ENCODE data around the gene SLK. TPM values are rescaled to one million over a fixed set of nuclear protein-coding genes. Genes with fewer than 3 reads are reported as not detected.
A peak's percentile ranks its signal among the peaks of the same experiment; 100 is the strongest.

The SLK gene
- total and polyA plus RNA-seq, 2 of the 13 experiments (the other 11 are each of a cell fraction or from before 2014, with no cell fraction given), result 3.4 to 22.8 TPM

GRCh38 chr10:103918053-103918846 is 48.7 kb upstream of the SLK start, which contains the start of gene STN1 (continued):
- TF ChIP-seq ZNF770 (CRISPR knock-in tag; IDR thresholded peaks at IDR 0.05) (peak; percentile 96), ETS1 (CRISPR knock-in tag; IDR thresholded peaks at IDR 0.05) (no peak), ZNF230 (CRISPR knock-in tag; IDR thresholded peaks at IDR 0.05) (peak; percentile 18; the same call in 1 of the 2 replicates), ZNF33A (CRISPR knock-in tag; IDR thresholded peaks at IDR 0.05; ENCODE audit: borderline replicate concordance) (no peak), CBFB (CRISPR knock-in tag; IDR thresholded peaks at IDR 0.05) (peak; percentile 69), ZNF792 (CRISPR knock-in tag; IDR thresholded peaks at IDR 0.05) (0 out of 2 replicates have a peak, but pooled peaks have one; percentile 40), MEIS1 (CRISPR knock-in tag; IDR thresholded peaks at IDR 0.05; ENCODE audit: borderline replicate concordance) (no peak; the same call in 1 of the 2 replicates), ZNF883 (CRISPR knock-in tag; IDR thresholded peaks at IDR 0.05; ENCODE audit: not compliant biosample characterization) (no peak), GLMP (CRISPR knock-in tag; IDR thresholded peaks at IDR 0.05; ENCODE audit: borderline replicate concordance) (no peak), ZMYM4 (CRISPR knock-in tag; IDR thresholded peaks at IDR 0.05) (peak; percentile 93), TFDP2 (CRISPR knock-in tag; IDR thresholded peaks at IDR 0.05) (peak; percentile 78), HDAC6 (IDR thresholded peaks at IDR 0.05; ENCODE audit: low read depth, low read length) (no peak), ZNF225 (CRISPR knock-in tag; IDR thresholded peaks at IDR 0.05) (no peak), NFIB (CRISPR knock-in tag; IDR thresholded peaks at IDR 0.05; ENCODE audit: borderline replicate concordance) (no peak), JUNB (CRISPR knock-in tag; IDR thresholded peaks at IDR 0.05; ENCODE audit: borderline replicate concordance) (no peak), ZSCAN22 (CRISPR knock-in tag; IDR thresholded peaks at IDR 0.05) (peak; percentile 45; the same call in 1 of the 2 replicates)
- TF ChIP-seq, protein P1, sequence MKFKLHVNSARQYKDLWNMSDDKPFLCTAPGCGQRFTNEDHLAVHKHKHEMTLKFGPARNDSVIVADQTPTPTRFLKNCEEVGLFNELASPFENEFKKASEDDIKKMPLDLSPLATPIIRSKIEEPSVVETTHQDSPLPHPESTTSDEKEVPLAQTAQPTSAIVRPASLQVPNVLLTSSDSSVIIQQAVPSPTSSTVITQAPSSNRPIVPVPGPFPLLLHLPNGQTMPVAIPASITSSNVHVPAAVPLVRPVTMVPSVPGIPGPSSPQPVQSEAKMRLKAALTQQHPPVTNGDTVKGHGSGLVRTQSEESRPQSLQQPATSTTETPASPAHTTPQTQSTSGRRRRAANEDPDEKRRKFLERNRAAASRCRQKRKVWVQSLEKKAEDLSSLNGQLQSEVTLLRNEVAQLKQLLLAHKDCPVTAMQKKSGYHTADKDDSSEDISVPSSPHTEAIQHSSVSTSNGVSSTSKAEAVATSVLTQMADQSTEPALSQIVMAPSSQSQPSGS (CRISPR knock-in tag; IDR thresholded peaks at IDR 0.05), result peak; percentile 38; the same call in 1 of the 2 replicates

Measured in HepG2 (cell line).